ENCODE measurements around the gene SMKR1.
A peak's percentile ranks its signal among the peaks of the same experiment; 100 is the strongest.
"Not testable (repeated sequence)": the region's sequence is repeated elsewhere in the genome, so short reads cannot be mapped to it uniquely, and the experiment has no call there.

SMKR1 gene

DNA sequence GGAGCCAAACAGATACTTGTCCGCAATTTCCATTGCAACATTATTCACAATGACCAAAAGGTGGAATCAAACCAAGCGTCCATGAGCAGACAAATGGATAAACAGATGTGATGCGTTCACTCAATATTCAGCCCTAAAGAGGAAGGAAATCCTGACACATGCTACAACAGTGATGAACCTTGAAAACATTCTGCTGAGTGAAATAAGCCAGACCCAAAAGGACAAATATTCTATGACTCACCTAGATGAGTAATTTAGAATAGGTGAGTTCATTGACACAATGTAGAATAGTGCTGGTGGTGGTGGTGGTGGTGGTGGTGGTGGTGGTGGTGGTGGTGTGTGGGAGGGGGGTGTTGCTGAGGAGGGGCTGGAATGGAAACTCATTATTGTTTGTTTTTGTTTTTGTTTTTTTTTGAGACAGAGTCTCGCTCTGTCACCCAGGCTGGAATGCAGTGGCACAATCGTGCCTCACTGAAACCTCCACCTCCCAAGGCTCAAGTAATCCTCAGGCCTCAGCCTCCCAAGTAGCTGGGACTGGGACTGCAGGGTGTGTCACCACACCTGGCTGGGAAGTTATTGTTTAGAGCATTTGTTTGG, 28.6 kb downstream of the SMKR1 start:
- no peak for DNase-seq

DNA sequence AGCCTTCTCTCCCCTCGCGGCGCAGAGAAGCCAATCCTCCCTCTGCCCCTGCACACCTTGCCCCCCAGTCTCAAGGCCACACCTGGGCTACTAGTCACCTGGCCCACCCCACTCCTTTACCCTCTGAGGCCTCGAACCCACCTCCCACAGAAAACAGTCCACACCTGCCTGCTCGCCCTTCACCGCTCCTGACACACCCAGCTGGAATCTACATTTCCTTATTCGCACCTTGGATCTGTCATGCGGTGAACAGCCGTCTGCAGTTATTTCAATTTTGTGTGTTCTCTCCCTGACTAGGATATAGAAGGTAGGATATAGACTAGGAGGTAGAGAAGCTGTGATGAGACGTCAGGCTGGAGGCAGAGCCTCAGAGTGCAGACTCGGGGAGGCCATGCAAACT, 29.4 kb downstream of the SMKR1 start:
- no peak for DNase-seq

DNA sequence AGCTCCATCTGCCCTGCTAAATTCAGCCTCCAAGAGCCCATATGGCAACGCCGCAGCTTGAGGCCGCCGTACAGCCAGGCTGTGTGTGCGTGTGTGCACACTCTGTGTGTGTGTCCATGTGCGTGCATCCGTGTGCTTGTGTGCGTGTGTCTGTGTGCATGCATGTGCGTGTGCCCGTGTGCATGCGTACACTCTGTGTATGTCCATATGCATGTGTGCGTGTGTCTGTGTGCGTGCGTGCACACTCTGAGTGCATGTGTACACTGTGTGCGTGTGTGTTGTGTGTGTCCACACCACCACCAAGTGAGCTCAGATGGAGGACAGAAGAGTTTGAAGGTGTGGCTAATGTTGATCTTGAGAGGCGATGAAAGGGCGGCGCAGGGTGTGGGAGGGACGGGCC, 30.0 kb downstream of the SMKR1 start:
- no peak for DNase-seq

DNA sequence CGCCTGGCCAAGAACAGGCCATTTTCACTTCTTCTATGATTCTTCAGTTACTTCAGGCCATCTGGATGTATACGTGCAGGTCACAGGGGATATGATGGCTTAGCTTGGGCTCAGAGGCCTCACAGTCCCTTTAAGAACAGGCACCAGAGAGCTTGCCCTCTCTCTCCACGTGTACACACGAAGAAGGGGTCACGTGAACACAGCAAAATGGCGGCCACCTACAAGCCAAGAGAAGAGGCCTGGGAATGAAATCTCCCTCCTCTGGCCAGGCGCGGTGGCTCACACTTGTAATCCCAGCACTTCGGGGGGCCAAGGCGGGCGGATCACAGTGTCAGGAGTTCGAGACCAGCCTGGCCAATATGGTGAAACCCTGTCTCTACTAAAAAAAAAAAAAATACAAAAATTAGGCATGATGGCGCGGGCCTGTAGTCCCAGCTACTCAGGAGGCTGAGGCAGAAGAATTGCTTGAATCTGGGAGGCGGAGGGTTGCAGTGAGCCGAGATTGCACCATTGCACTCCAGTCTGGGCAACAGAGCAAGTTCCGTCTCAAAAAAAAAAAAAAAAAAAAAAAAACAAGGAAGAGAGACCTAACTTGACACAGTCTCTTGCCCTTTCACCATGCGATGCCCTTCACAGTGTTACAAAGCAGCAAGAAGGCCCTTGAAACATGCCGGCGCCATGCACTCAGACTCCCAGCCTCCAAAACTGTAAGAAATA, 32.4 kb downstream of the SMKR1 start:
- not testable (repeated sequence) for DNase-seq

DNA sequence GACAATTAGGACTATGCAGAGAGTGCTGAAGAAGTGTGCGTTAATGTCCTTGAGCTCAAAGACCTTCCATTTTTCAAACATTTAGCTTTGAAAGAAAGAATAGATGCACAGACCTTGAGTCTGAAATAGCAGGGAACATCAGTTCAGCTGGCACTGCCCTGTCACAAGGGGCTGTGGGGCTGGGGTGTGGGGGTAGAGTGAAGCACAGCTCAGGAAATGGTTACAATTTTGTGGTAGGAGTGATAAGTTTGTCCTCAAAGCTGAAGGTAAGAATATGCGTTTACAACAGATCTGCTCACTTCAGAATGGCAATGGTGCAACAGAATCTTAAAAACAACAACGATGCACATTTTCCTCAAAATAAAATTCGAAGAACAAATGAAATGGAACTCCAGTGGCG, 33.6 kb downstream of the SMKR1 start:
- DNase-seq: no peak

DNA sequence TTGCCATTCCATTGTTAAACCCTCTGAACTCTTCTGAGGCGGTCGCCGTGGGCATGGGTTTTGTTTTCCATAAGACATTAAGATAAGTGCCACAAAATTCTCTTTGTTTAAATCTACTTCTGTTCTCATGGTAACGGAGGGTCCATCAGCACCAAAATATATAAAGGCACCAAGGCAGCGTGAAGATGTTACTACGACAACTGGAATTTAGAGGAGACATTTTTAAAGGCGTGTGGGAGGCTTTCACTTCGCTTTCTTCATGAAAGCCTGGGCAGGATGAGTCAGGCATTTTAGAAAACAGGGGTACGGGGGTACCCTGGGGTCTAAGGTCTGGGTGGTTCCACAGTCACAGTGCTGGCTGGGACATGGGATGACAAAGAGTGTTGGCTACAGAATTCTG, 34.0 kb downstream of the SMKR1 start:
- DNase-seq: no peak

DNA sequence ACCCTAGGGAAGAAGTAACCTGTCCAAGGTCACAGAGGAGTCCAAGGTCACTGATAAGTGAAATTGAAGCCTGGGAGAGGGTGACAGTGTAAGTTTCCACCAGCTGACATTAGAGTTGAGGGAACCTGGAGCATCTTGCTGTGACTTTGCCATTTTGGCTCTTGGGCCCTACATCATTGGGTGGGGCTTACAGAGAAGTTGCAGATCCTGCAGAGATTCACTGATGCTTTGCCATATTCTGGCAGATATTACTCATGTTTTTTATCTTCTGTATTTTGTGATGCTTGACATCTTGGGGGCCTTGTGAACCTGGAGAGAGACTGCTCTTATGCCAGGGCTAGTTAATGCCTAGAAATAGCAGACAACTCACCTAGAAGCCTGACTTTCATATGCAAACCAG, 36.5 kb downstream of the SMKR1 start:
- no peak for DNase-seq

DNA sequence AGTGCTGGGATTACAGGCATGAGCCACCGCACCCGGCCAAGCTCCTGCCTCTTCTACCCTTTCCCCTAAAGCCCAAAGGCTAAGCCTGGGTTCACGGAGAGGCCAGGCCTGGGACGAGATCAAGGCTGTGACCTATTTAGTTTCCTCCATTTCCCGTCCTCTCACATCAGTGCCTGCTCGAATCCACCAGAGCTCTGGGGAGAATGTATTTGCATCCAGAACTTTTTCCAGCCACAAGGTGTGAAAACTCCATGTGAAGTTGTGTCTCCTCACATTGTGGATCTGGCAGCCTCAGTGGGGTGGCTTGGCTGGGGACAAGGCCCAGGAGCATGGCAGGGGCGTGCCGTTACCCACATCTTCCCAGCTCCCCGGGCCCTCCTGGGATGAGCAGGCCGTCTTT, 38.0 kb downstream of the SMKR1 start:
- no peak for DNase-seq

DNA sequence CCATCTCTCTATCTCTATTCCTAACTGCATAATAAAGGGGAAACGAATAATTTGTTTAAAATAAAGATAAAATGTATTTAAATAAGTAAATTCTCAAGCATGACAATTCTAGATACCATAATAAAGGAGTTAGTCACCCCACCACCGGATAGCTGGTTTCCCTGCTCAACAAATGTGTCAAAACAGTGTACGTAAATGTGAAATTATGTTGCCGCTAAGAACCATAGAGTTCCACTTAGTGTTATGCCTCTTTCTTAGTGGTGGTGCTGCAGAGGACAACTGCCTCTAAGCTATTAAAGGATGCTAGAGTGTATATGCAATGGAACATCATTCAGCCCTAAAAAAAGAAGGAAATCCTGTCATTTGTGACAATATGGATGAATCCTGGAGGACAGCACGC, 42.4 kb downstream of the SMKR1 start:
- no peak for DNase-seq

DNA sequence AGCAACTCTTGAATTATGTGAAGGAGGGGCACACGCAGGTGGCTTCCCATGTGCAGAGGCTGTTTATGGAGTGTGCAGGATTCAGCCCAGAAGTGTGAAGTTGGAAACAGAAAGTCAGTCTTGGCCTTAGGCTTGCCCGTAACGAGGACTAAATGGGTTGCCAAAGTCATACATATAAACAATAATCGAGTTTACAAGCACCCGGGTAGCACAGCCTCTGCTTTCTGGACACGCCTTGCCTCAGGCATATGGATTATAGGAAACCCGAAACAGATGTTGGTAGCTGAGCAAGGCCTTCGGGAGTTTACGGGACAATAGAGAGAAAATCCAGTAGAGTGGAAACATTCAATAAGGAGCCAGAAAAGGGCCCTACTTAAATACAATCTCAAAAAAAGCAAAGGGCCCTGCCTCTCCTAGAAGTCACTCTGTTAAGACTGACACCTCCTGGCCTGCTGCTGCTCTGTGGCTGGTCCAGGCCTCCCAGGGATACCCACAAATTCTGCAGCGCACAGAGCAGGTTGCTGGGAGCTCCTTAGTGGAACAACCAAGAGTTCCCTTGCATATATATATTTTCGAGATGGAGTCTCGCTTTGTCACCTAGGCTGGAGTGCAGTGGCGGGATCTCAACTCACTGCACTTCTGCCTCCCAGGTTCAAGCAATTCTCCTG, 48.5 kb downstream of the SMKR1 start:
- peak; percentile 40 for DNase-seq

DNA sequence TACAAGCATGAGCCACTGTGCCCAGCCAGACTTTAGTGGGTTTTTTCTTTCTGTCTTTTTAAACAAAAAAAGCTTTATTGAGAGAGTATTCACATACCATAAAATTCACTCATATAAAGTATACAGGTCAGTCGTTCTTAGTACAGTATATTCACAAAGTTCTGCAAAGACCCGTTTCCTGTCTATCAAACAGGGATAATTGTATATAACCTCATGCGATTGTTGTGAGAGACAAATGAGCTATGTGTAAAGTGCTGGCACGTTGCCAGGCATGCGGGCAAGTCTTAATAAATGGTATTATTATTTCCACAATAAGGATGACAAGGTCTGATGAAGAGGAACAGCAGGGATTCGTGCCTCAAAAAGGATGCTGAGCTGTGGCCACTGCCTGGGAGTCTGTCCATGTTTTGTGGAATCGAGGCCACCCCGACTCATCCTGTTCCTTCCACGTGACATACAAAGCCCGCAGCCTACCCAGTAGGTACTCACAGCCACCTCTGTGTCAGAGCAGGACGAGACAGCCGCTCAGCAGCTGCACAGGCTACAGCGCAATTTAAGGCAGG, 51.6 kb downstream of the SMKR1 start:
- DNase-seq: no peak

DNA sequence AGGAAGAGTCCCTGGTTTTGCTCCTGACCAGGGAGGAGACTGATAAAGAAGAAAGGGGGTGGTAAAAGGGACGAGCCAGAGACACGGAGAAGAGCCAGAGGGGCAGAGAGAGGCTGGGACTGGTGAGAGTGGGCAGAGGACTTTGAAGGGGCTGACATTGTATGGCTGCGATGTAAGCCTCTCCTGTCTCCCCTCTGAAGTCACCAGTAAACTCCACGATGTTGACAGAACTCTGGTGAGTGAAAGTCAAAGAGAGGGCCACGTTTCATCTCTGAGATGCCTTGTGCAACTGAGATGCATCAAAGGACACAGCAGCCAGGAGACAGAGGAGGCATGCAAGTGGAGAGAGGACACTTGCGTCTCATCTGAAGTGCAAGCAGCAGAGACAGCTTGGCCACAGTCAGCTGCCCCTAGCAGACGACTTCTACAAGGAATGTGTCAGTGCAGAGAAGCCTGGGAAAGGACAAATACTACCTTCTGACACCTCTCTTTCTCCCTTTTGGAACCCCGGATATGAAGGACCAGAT, 54.3 kb downstream of the SMKR1 start:
- DNase-seq: no peak

DNA sequence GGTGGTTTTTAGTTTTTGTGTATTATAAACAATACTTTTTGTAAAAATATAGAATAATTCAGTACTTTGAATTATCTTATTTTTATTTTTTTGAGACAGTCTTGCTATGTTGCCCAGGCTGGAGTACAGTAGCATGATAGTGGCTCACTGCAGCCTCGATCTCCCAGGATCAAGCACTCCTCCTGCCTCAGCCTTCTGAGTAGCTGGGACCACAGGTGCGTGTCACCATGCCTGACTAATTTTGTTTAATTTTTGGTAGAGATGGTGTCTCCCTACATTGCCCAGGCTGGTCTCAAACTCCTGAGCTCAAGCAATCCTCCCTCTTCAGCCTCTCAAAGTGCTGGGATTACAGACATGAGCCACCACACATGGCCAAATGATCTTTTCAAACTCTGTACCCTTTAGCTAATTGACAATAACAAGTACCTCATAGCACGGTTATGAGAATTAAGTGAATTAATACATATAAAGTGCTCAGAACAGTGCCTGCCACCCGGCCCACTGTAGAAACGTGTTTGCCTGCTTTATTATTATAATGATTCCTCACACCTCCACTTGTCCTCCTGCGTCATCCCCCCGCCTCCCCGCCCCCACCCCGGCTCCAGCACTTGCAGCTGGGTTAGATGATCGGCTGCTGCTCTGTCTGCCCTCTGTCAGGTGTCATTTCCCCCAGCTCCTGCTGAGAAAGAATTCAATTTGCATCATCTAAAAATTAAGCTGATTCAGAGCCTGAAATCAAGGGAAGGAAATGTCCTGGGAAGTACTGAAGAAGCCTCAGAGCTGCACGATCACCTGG, 55.6 kb downstream of the SMKR1 start:
- no peak for DNase-seq

DNA sequence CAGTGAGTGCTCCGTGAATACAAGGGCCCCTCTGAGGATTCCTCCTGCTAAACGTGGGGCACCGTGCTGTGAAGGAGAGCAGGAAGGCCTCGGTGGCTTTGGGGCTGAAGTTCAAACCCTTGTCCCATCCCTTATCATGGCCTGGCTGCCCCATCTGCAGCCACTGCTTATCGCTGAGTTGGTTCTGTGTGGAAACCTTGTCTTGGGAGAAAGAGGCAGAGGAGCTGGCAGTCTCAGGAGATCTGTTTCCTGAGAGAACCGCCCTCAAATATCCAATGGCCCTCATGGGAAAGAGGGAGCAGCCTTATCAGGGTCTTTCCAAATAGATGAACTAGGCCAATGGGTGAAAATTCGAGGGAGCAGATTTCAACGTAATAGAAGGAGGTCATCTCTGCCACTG, 57.2 kb downstream of the SMKR1 start:
- no peak for DNase-seq

DNA sequence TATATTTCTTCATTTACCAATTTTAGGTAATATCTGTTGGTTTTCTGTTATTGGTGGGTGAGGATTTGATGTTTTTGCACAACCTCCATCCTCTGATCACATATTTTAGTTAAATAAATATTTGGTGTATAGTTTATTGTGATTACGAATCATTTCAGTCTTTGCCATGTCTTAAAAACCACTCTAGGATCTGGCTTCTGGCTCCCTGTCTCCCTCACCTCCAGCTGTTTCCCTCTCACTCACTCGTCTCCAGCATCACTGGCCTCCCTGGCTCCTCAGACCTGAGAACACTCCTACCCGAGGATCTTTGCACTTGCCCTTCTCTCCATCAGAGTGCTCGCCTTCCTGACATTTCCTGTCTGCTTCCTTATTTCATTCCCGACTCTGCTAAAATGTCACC, 58.5 kb downstream of the SMKR1 start:
- no peak for DNase-seq

DNA sequence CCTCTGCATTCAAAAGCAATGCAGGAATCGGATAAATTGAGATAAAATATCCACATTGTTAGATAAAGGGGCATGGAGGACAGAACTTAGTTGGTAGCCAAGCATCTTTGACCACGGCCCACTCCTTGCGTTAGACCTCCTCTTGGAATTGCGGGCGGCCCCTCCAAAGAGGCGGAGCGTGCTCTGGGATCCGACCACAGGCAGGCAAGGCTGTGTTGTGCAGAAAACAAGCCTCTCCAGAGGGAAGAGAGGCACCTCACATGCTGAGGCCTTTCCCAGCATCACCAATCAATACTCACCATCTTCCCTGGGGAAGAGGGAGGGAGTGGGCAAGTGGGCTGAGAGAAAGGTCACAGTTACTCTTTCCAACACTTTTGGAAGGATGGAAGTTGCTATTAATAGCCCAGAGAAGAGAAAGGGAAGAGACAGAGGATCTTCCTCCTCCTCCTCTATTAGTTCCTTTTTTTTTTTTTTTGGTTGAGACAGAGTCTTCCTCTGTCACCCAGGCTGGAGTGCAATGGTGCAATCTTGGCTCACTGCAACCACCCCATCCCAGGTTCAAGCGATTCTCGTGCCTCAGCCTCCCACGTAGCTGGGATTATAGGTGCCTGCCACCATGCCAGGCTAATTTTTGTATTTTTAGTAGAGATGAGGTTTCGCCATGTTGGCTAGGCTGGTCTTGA, 59.5 kb downstream of the SMKR1 start:
- DNase-seq: no peak

All from left hindlimb (tissue), 1 donor.